TTC549 (cell line): ENCODE data around the gene KCNH1.

ENCODE experiments used
- FAIRE-seq: peaks from 2 replicates; lab custom pipeline; 2012; peaks lifted over from hg19 to GRCh38; lab: Jason Lieb, UNC

Gene KCNH1

GRCh38 chr1:210797422-210797821 lies 336.5 kb downstream of the KCNH1 start:
- FAIRE-seq, result no peak

GRCh38 chr1:210796421-210796820 lies 337.5 kb downstream of the KCNH1 start:
- no peak for FAIRE-seq

- no peak for FAIRE-seq
Observed at GRCh38 chr1:210794445-210794844, 339.5 kb downstream of the KCNH1 start.

GRCh38 chr1:210792250-210793102 lies 341.5 kb downstream of the KCNH1 start:
- no peak for FAIRE-seq

GRCh38 chr1:210790196-210790595 lies 343.8 kb downstream of the KCNH1 start:
- FAIRE-seq, result no peak

GRCh38 chr1:210787800-210788199 lies 346.1 kb downstream of the KCNH1 start:
- no peak for FAIRE-seq

- FAIRE-seq, result no peak
Observed at GRCh38 chr1:210786546-210786945, 347.4 kb downstream of the KCNH1 start.

- FAIRE-seq, result no peak
Observed at GRCh38 chr1:210783925-210784324, 350.0 kb downstream of the KCNH1 start.

- no peak for FAIRE-seq
Observed at GRCh38 chr1:210781652-210782051, 352.3 kb downstream of the KCNH1 start.

GRCh38 chr1:210779269-210779668 lies 354.7 kb downstream of the KCNH1 start:
- no peak for FAIRE-seq

- no peak for FAIRE-seq
Observed at GRCh38 chr1:210777914-210778313, 356.0 kb downstream of the KCNH1 start.

- no peak for FAIRE-seq
Observed at GRCh38 chr1:210776712-210777111, 357.2 kb downstream of the KCNH1 start.

GRCh38 chr1:210775289-210775688 lies 358.7 kb downstream of the KCNH1 start:
- FAIRE-seq, result no peak

- FAIRE-seq, result no peak
Observed at GRCh38 chr1:210773450-210773849, 360.5 kb downstream of the KCNH1 start.

GRCh38 chr1:210771131-210771530 lies 362.8 kb downstream of the KCNH1 start:
- no peak for FAIRE-seq

- no peak for FAIRE-seq
Observed at GRCh38 chr1:210770396-210770984, 363.5 kb downstream of the KCNH1 start.

- FAIRE-seq, result no peak
Observed at GRCh38 chr1:210769473-210769872, 364.5 kb downstream of the KCNH1 start.

- no peak for FAIRE-seq
Observed at GRCh38 chr1:210764536-210764935, 369.4 kb downstream of the KCNH1 start.

- FAIRE-seq, result no peak
Observed at GRCh38 chr1:210758761-210759160, 375.2 kb downstream of the KCNH1 start.

GRCh38 chr1:210758261-210758660 lies 375.7 kb downstream of the KCNH1 start:
- no peak for FAIRE-seq

GRCh38 chr1:210757677-210758076 lies 376.3 kb downstream of the KCNH1 start:
- no peak for FAIRE-seq

GRCh38 chr1:210755991-210756659 lies 377.8 kb downstream of the KCNH1 start:
- FAIRE-seq, result no peak
